G401.6 (cell line): ENCODE results near the gene GOLGA8A.
"Not testable (repeated sequence)": the region's sequence is repeated elsewhere in the genome, so short reads cannot be mapped to it uniquely, and the experiment has no call there.

Experiments
- FAIRE-seq: peaks from 2 replicates; lab custom pipeline; 2012; peaks lifted over from hg19 to GRCh38; lab: Jason Lieb, UNC

Gene GOLGA8A

GRCh38 chr15:34408973-34409372, 28.6 kb downstream of the GOLGA8A start:
- FAIRE-seq = not testable (repeated sequence)

- not testable (repeated sequence) for FAIRE-seq
These were observed 33.7 kb downstream of the GOLGA8A start for GRCh38 chr15:34403899-34404298.

- FAIRE-seq = not testable (repeated sequence)
These were observed 34.4 kb downstream of the GOLGA8A start for GRCh38 chr15:34403160-34403598.

- not testable (repeated sequence) for FAIRE-seq
These were observed 39.9 kb downstream of the GOLGA8A start for GRCh38 chr15:34397637-34398259.

GRCh38 chr15:34392981-34393380, 44.6 kb downstream of the GOLGA8A start:
- FAIRE-seq = not testable (repeated sequence)

- not testable (repeated sequence) for FAIRE-seq
These were observed 48.0 kb downstream of the GOLGA8A start for GRCh38 chr15:34389594-34390086.
